Thyroid gland (tissue), 4 donors: ENCODE results near the gene FAM181B.

Experiments
- CTCF ChIP-seq, 6 experiments: fragments of 200-600 bp in 3 of 6; fragments of 450-650 bp in 3 of 6; sonication (generic) in 3 of 6; IDR thresholded peaks; one replicate each; pipeline ENCODE4 v1.5.1; 2016 to 2019; ENCODE audit warnings: antibody characterized with exemption in 6 of 6, mild to moderate bottlenecking in 2 of 6, inconsistent platforms in 1 of 6, moderate library complexity in 1 of 6
- POLR2A ChIP-seq, 2 donors: fragments of 450-650 bp; IDR thresholded peaks; one replicate each; pipeline ENCODE4 v1.6.1; 2017; ENCODE audit warnings: antibody characterized with exemption in 2 of 2, mild to moderate bottlenecking in 2 of 2, moderate library complexity in 1 of 2

GRCh38 chr11:82759649-82760048, 26.0 kb upstream of the FAM181B start:
- TF ChIP-seq POLR2A (IDR thresholded peaks at IDR 0.05) (no peak), CTCF (IDR thresholded peaks at IDR 0.05) (no peak)
